Endothelial cell of umbilical vein (primary cell): Measurements from ENCODE around the gene ANXA6. TPM values are rescaled to one million over a fixed set of nuclear protein-coding genes. Genes with fewer than 3 reads are reported as not detected.

Experiments used
- BruUV-seq: library from RNA; stranded (reverse); fragments of 400-500 nt; replicated peaks from 2 replicates; lab custom pipeline; 2021; lab: Mats Ljungman, UMichigan
- CTCF ChIA-PET: fragments of 300-600, 350-600 bp; sonication (Branson Sonifier 250); formaldehyde crosslinking; loops from one replicate; lab custom pipeline; 2021; ENCODE audit warnings: antibody characterized with exemption, inconsistent platforms; lab: Charles Lee
- POLR2A ChIA-PET: fragments of 300-600, 350-600 bp; sonication (Branson Sonifier 250); formaldehyde crosslinking; loops from one replicate; lab custom pipeline; 2021; ENCODE audit warnings: antibody characterized with exemption, inconsistent platforms; lab: Charles Lee
- DNase-seq: peaks from one replicate; pipeline ENCODE4 v3.0.0-alpha.2; 2011; ENCODE audit warnings: low read depth, low spot score
- FAIRE-seq: peaks from 2 replicates; lab custom pipeline; 2011; peaks lifted over from hg19 to GRCh38; lab: Jason Lieb, UNC
- H2AFZ ChIP-seq: 2 replicates; pipeline ENCODE4 v1.6.0; 2012; ENCODE audit warnings: low read depth, low read length, control low read depth, inconsistent platforms
- H3K27ac ChIP-seq: 2 replicates; pipeline ENCODE4 v1.5.1; 2011; ENCODE audit warnings: low read depth, mild to moderate bottlenecking, control low read depth, low read length, moderate library complexity; ENCODE audit not compliant: insufficient read depth
- H3K27me3 ChIP-seq, 2 experiments: 2 replicates each; pipeline versions ENCODE4 v1.6.0 to v1.6.1; 2011; ENCODE audit warnings: low read length in 2 of 2, mixed read lengths in 1 of 2; ENCODE audit not compliant: control insufficient read depth in 2 of 2, insufficient read depth in 2 of 2
- H3K36me3 ChIP-seq, 2 experiments: 2 replicates in 1 of 2; 3 replicates in 1 of 2; pipeline ENCODE4 v1.5.1; 2011; ENCODE audit warnings: low read length in 2 of 2, mild to moderate bottlenecking in 1 of 2, moderate library complexity in 1 of 2; ENCODE audit not compliant: control insufficient read depth in 2 of 2, insufficient read depth in 2 of 2; ENCODE audit errors: extremely low read depth in 1 of 2
- H3K4me1 ChIP-seq: 3 replicates; pipeline ENCODE4 v1.5.1; 2011; ENCODE audit warnings: mild to moderate bottlenecking, low read length; ENCODE audit not compliant: control insufficient read depth, insufficient read depth; ENCODE audit errors: extremely low read depth
- H3K4me2 ChIP-seq: 2 replicates; pipeline ENCODE4 v1.6.1; 2011; ENCODE audit warnings: low read length, control low read depth, mixed read lengths; ENCODE audit not compliant: insufficient read depth
- H3K4me3 ChIP-seq, 3 experiments: fragments of 200-600 bp in 1 of 3; sonication (generic), shearing (Covaris generic) in 1 of 3; replicated peaks in 1 of 3; 2 replicates each; pipeline ENCODE4 v1.5.1; 2011 to 2016; ENCODE audit warnings: control low read depth in 3 of 3, low read length in 3 of 3, mild to moderate bottlenecking in 2 of 3, inconsistent platforms in 1 of 3, low read depth in 1 of 3, moderate library complexity in 1 of 3; ENCODE audit not compliant: insufficient read depth in 1 of 3
- H3K79me2 ChIP-seq: 2 replicates; pipeline ENCODE4 v1.6.0; 2012; ENCODE audit warnings: low read length, inconsistent platforms; ENCODE audit not compliant: control insufficient read depth, insufficient read depth
- H3K9ac ChIP-seq: replicated peaks from 2 replicates; pipeline ENCODE3; 2011; ENCODE audit warnings: low read length, control low read depth; ENCODE audit not compliant: insufficient read depth; ENCODE audit errors: extremely low read depth
- H3K9me1 ChIP-seq: replicated peaks from 3 replicates; pipeline ENCODE4 v1.6.0; 2011; ENCODE audit warnings: mild to moderate bottlenecking, low read length; ENCODE audit not compliant: control insufficient read depth, insufficient read depth; ENCODE audit errors: extremely low read depth
- H3K9me3 ChIP-seq: replicated peaks from 2 replicates; pipeline ENCODE4 v1.5.1; 2012; ENCODE audit warnings: low read length, inconsistent platforms; ENCODE audit not compliant: control insufficient read depth, insufficient read depth
- H4K20me1 ChIP-seq: replicated peaks from 2 replicates; pipeline ENCODE3; 2011; ENCODE audit warnings: mild to moderate bottlenecking, low read length; ENCODE audit not compliant: control insufficient read depth, insufficient read depth; ENCODE audit errors: extremely low read depth
- EZH2 ChIP-seq: IDR thresholded peaks from 2 replicates; pipeline ENCODE4 v1.6.1; 2012; ENCODE audit warnings: borderline replicate concordance, low read depth, mild to moderate bottlenecking, moderate library complexity, low read length, inconsistent platforms; ENCODE audit not compliant: severe bottlenecking
- FOS ChIP-seq: IDR thresholded peaks from 2 replicates; pipeline ENCODE4 v1.6.1; 2011; ENCODE audit warnings: mild to moderate bottlenecking, low read length, moderate library complexity, borderline replicate concordance; ENCODE audit not compliant: insufficient read depth
- GATA2 ChIP-seq: IDR thresholded peaks from 2 replicates; pipeline ENCODE4 v1.7.0; 2011; ENCODE audit warnings: low read depth, mild to moderate bottlenecking, moderate library complexity, mixed read lengths, low read length; ENCODE audit not compliant: insufficient read length, insufficient read depth
- JUN ChIP-seq: IDR thresholded peaks from 2 replicates; pipeline ENCODE4 v1.6.1; 2011; ENCODE audit warnings: borderline replicate concordance, low read depth; ENCODE audit not compliant: insufficient read length, insufficient read depth
- MYC ChIP-seq: IDR thresholded peaks from one replicate; pipeline ENCODE4 v1.6.1; 2011; ENCODE audit warnings: mild to moderate bottlenecking, low read depth, low read length
- POLR2AphosphoS5 ChIP-seq: IDR thresholded peaks from 2 replicates; pipeline ENCODE4 v1.6.1; 2012; ENCODE audit warnings: low read depth, mild to moderate bottlenecking, control low read depth, low read length, moderate library complexity; ENCODE audit not compliant: insufficient read depth
- dilution Hi-C: fragments of 300-500 bp; cut with MboI; formaldehyde crosslinking; loops from one replicate; pipeline ENCODE4 v1.15.0; 2019; ENCODE audit warnings: low sequenced_read_pairs; ENCODE audit not compliant: extremely low pct_ligation_motif_present
- intact Hi-C: fragments of 100-400 bp; cut with micrococcal nuclease; formaldehyde crosslinking; loops from one replicate; pipeline ENCODE4 v1.10.0; 2022
- polyA plus RNA-seq, 4 experiments: library from polyadenylated mRNA; depleted of rRNA in 3 of 4; stranded (reverse) in 3 of 4; unstranded in 1 of 4; fragments of >200 nt; gene quantifications; 2 replicates each; pipeline versions ENCODE4 v1.2.1 to v1.2.3, GENCODE V29; 2011 to 2012; ENCODE audit warnings: missing spikeins in 1 of 4
- total RNA-seq: library from RNA; stranded (reverse); gene quantifications from 2 replicates; pipeline ENCODE4 v1.2.3, GENCODE V29; 2021
- TF ChIP-seq, protein P1 (sequence below): IDR thresholded peaks from 2 replicates; pipeline ENCODE4 v1.6.1; 2011; ENCODE audit not compliant: insufficient read depth, insufficient read length
- TF ChIP-seq, protein P2 (sequence below), 2 donors: IDR thresholded peaks; 1 replicate in 1 of 2; 2 replicates in 1 of 2; pipeline ENCODE4 v1.5.1; 2011; ENCODE audit warnings: low read length in 2 of 2, mild to moderate bottlenecking in 2 of 2, moderate library complexity in 2 of 2, control low read depth in 1 of 2, inconsistent platforms in 1 of 2, low read depth in 1 of 2; ENCODE audit not compliant: insufficient read depth in 1 of 2; ENCODE audit errors: extremely low read depth in 1 of 2

ANXA6 gene
- total and polyA plus RNA-seq, 2 donors (not counting 3 experiments of a cell fraction or from before 2014, with no cell fraction given), result 195 to 266 TPM

GRCh38 chr5:151072630-151073025 is 85.0 kb downstream of the ANXA6 start:
- no peak for DNase-seq
- no TSS peak for BruUV-seq

More at GRCh38 chr5:151072630-151073025, 85.0 kb downstream of the ANXA6 start:
- Histone ChIP-seq H3K79me2 (peaks cover 39% of the 10 kb centered on the region), H3K4me1 (peaks cover 22% of the 10 kb centered on the region), H4K20me1 (no peaks in the 10 kb centered on the region), H3K27ac (no peak overlapping the region), H2AFZ (no peak overlapping the region), H3K9me1 (no peaks in the 10 kb centered on the region), H3K9ac (no peak overlapping the region), H3K4me3 (no peak overlapping the region), H3K36me3 (no peaks in the 10 kb centered on the region), H3K9me3 (no peaks in the 10 kb centered on the region), H3K27me3 (no peaks in the 10 kb centered on the region), H3K4me2 (no peak overlapping the region)
- dilution Hi-C loops (no loop called here), intact Hi-C loops (no loop called here)
- TF ChIP-seq POLR2AphosphoS5 (no peak), EZH2 (no peak), JUN (peak; percentile 29), MYC (no peak), FOS (no peak), GATA2 (no peak)
- TF ChIP-seq, protein P1, sequence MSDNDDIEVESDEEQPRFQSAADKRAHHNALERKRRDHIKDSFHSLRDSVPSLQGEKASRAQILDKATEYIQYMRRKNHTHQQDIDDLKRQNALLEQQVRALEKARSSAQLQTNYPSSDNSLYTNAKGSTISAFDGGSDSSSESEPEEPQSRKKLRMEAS, result no peak
- TF ChIP-seq, protein P2, sequence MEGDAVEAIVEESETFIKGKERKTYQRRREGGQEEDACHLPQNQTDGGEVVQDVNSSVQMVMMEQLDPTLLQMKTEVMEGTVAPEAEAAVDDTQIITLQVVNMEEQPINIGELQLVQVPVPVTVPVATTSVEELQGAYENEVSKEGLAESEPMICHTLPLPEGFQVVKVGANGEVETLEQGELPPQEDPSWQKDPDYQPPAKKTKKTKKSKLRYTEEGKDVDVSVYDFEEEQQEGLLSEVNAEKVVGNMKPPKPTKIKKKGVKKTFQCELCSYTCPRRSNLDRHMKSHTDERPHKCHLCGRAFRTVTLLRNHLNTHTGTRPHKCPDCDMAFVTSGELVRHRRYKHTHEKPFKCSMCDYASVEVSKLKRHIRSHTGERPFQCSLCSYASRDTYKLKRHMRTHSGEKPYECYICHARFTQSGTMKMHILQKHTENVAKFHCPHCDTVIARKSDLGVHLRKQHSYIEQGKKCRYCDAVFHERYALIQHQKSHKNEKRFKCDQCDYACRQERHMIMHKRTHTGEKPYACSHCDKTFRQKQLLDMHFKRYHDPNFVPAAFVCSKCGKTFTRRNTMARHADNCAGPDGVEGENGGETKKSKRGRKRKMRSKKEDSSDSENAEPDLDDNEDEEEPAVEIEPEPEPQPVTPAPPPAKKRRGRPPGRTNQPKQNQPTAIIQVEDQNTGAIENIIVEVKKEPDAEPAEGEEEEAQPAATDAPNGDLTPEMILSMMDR (IDR thresholded peaks at IDR 0.05; ENCODE audit: extremely low read depth in 1 of 2, insufficient read depth in 1 of 2, low read depth in 1 of 2, low read length in 2 of 2), result no peak
- peak; percentile 73 for FAIRE-seq
- ChIA-PET POLR2A (no interaction called here), CTCF (interaction anchor here (1.0 to 5.0 kb wide), 8 partner anchors 9 to 70 kb away, joined by 3 to 32 read pairs (median 4); partner anchors contain the start of gene TNIP1)
